ENCODE results near the gene NOLC1. TPM values are rescaled to one million over a fixed set of nuclear protein-coding genes. Genes with fewer than 3 reads are reported as not detected.

Gene NOLC1
- total and polyA plus RNA-seq, 4 donors, result 11.6 to 26.3 (median 20.4) TPM

GRCh38 chr10:102159051-102159597, 6.9 kb downstream of the NOLC1 start (continued):
- no peak for TF ChIP-seq REST (IDR thresholded peaks at IDR 0.05)
- no peak for TF ChIP-seq SP1 (IDR thresholded peaks at IDR 0.05)
- TF ChIP-seq HNF4A (conservative IDR thresholded peaks at IDR 0.05), result no peak
- no peak for TF ChIP-seq JUND (IDR thresholded peaks at IDR 0.05)

GRCh38 chr10:102159831-102160230, 7.6 kb downstream of the NOLC1 start:
- TF ChIP-seq FOXA1 (IDR thresholded peaks at IDR 0.05) (no peak), GABPA (IDR thresholded peaks at IDR 0.05 in 1 of 2, conservative IDR thresholded peaks at IDR 0.05 in 1 of 2) (no peak), EGR1 (IDR thresholded peaks at IDR 0.05; ENCODE audit: low read depth in 2 of 2) (no peak), RXRA (IDR thresholded peaks at IDR 0.05) (no peak), HNF4A (conservative IDR thresholded peaks at IDR 0.05) (no peak), CTCF (IDR thresholded peaks at IDR 0.05; ENCODE audit: low read depth, low read length, missing input control) (no peak), JUND (IDR thresholded peaks at IDR 0.05) (no peak), SP1 (IDR thresholded peaks at IDR 0.05) (no peak), ZBTB33 (IDR thresholded peaks at IDR 0.05) (no peak), FOXA2 (IDR thresholded peaks at IDR 0.05) (no peak), HNF4G (IDR thresholded peaks at IDR 0.05) (no peak), REST (IDR thresholded peaks at IDR 0.05) (no peak), MAX (IDR thresholded peaks at IDR 0.05) (no peak), TAF1 (conservative IDR thresholded peaks at IDR 0.05) (no peak), YY1 (IDR thresholded peaks at IDR 0.05) (no peak), ATF3 (IDR thresholded peaks at IDR 0.05) (no peak), NR2F2 (IDR thresholded peaks at IDR 0.05) (no peak)
- DNase-seq (ENCODE audit: low spot score), result no peak
- Histone ChIP-seq H3K27ac (ENCODE audit: low read depth in 1 of 2, low read length in 2 of 2) (no peak overlapping the region), H3K4me3 (ENCODE audit: low read depth in 1 of 3, low read length in 3 of 3) (no peak overlapping the region), H3K9me3 (ENCODE audit: control insufficient read depth in 4 of 4, low read length in 3 of 4) (no peaks in the 10 kb centered on the region), H3K4me1 (ENCODE audit: control insufficient read depth in 4 of 4, insufficient read depth in 4 of 4, low read length in 3 of 4) (peaks cover 0 to 8% (median 3%) of the 10 kb centered on the region in 4 donors), H3K36me3 (ENCODE audit: control insufficient read depth in 4 of 4, insufficient read depth in 3 of 4, low read depth in 1 of 4, low read length in 3 of 4) (peaks cover 28 to 71% (median 64%) of the 10 kb centered on the region in 4 donors), H3K9ac (ENCODE audit: low read depth in 1 of 2, low read length in 2 of 2) (no peak overlapping the region), H3K27me3 (ENCODE audit: control insufficient read depth in 4 of 4, insufficient read depth in 4 of 4, low read length in 3 of 4) (no peaks in the 10 kb centered on the region)
- WGBS, result 98% methylated on average over 4 of the region's 4 CpGs

Measured in liver (tissue), 9 donors.